H1 (cell line): ENCODE measurements around the gene SESN3. TPM values are rescaled to one million over a fixed set of nuclear protein-coding genes. Genes with fewer than 3 reads are reported as not detected.
A peak's percentile ranks its signal among the peaks of the same experiment; 100 is the strongest.

ENCODE experiments used
- CHD2 ChIP-seq: IDR thresholded peaks from 2 replicates; pipeline ENCODE4 v1.6.1; 2012; ENCODE audit warnings: low read length, improper control_type of control experiment
- EP300 ChIP-seq, 2 experiments: IDR thresholded peaks; 1 replicate in 1 of 2; 2 replicates in 1 of 2; pipeline ENCODE4 v1.6.1; 2011 to 2012; ENCODE audit warnings: low read depth in 2 of 2, low read length in 2 of 2, mild to moderate bottlenecking in 2 of 2, borderline replicate concordance in 1 of 2, inconsistent platforms in 1 of 2, moderate library complexity in 1 of 2
- EZH2 ChIP-seq: fragments of 200-600 bp; sonication (generic); IDR thresholded peaks from 2 replicates; pipeline ENCODE4 v1.7.1; 2012; ENCODE audit warnings: low read depth, mild to moderate bottlenecking, moderate library complexity, low read length, inconsistent platforms; ENCODE audit not compliant: severe bottlenecking
- GABPA ChIP-seq: IDR thresholded peaks from 2 replicates; pipeline ENCODE4 v1.6.1; 2011; ENCODE audit warnings: mild to moderate bottlenecking, low read length, moderate library complexity, borderline replicate concordance; ENCODE audit not compliant: insufficient read depth
- KDM4A ChIP-seq: IDR thresholded peaks from one replicate; pipeline ENCODE4 v1.7.1; 2012; ENCODE audit warnings: low read depth, mild to moderate bottlenecking, moderate library complexity, low read length, inconsistent platforms; ENCODE audit not compliant: severe bottlenecking
- RAD21 ChIP-seq, 2 experiments: IDR thresholded peaks in 1 of 2; conservative IDR thresholded peaks in 1 of 2; 2 replicates each; pipeline ENCODE4 v1.6.1; 2011; ENCODE audit warnings: low read depth in 2 of 2, low read length in 2 of 2, improper control_type of control experiment in 1 of 2, inconsistent platforms in 1 of 2, mild to moderate bottlenecking in 1 of 2, moderate library complexity in 1 of 2
- RFX5 ChIP-seq: IDR thresholded peaks from 2 replicates; pipeline ENCODE4 v1.6.1; 2011; ENCODE audit warnings: low read depth, low read length, improper control_type of control experiment, borderline replicate concordance
- RNF2 ChIP-seq: fragments of 200-900, 300-1000 bp; sonication (generic); IDR thresholded peaks from 2 replicates; pipeline ENCODE4 v1.7.1; 2016; ENCODE audit warnings: borderline replicate concordance, low read depth, mild to moderate bottlenecking, antibody characterized with exemption, low read length; ENCODE audit not compliant: poor library complexity, severe bottlenecking; ENCODE audit errors: missing control alignments
- SIN3A ChIP-seq, 2 experiments: IDR thresholded peaks in 1 of 2; conservative IDR thresholded peaks in 1 of 2; 2 replicates each; pipeline ENCODE4 v1.6.1; 2011 to 2012; ENCODE audit warnings: low read length in 2 of 2, improper control_type of control experiment in 1 of 2, low read depth in 1 of 2, mild to moderate bottlenecking in 1 of 2
- SP1 ChIP-seq: IDR thresholded peaks from 2 replicates; pipeline ENCODE4 v1.6.1; 2011; ENCODE audit warnings: low read depth, low read length
- SP2 ChIP-seq: IDR thresholded peaks from 2 replicates; pipeline ENCODE4 v1.6.1; 2012; ENCODE audit warnings: mild to moderate bottlenecking, low read length, inconsistent platforms
- SP4 ChIP-seq: IDR thresholded peaks from 2 replicates; pipeline ENCODE4 v1.6.1; 2012; ENCODE audit warnings: low read length, inconsistent platforms
- TAF1 ChIP-seq: IDR thresholded peaks from 2 replicates; pipeline ENCODE4 v1.6.1; 2011; ENCODE audit warnings: mild to moderate bottlenecking, low read depth, low read length
- TBP ChIP-seq: IDR thresholded peaks from 2 replicates; pipeline ENCODE4 v1.6.1; 2011; ENCODE audit warnings: low read depth, low read length, improper control_type of control experiment
- polyA plus RNA-seq, 7 experiments: library from polyadenylated mRNA; depleted of rRNA in 3 of 7; stranded (reverse) in 5 of 7; unstranded in 2 of 7; fragments of >200 nt in 5 of 7; fragments of 200-250 nt in 2 of 7; gene quantifications; 1 replicate in 5 of 7; 2 replicates in 1 of 7; 4 replicates in 1 of 7; pipeline versions ENCODE4 v1.2.1 to v1.2.3, GENCODE V29; 2011 to 2013; ENCODE audit warnings: missing spikeins in 2 of 7, mixed read lengths in 2 of 7
- total RNA-seq: library from RNA; stranded (reverse); fragmentation: NEBNext Ultra II Directional; extraction: Animal tissue kit (Norgen Biotek cat#: 25700); gene quantifications from 2 replicates; pipeline ENCODE4 v1.2.1, GENCODE V29; 2021
- TF ChIP-seq, protein P1 (sequence below): IDR thresholded peaks from 2 replicates; pipeline ENCODE4 v1.6.1; 2012; ENCODE audit warnings: low read length, inconsistent platforms
- TF ChIP-seq, protein P2 (sequence below), 3 experiments: IDR thresholded peaks; 1 replicate in 2 of 3; 2 replicates in 1 of 3; pipeline versions ENCODE4 v1.5.1 to v1.6.1; 2011; ENCODE audit warnings: low read length in 3 of 3, mild to moderate bottlenecking in 3 of 3, inconsistent platforms in 2 of 3, low read depth in 1 of 3, moderate library complexity in 1 of 3; ENCODE audit not compliant: insufficient read depth in 1 of 3; ENCODE audit errors: control extremely low read depth in 1 of 3
- TF ChIP-seq, protein P3 (sequence below): IDR thresholded peaks from 2 replicates; pipeline ENCODE4 v1.6.1; 2012; ENCODE audit warnings: inconsistent platforms

SESN3 gene
- total and polyA plus RNA-seq, 2 of the 8 experiments (the other 6 are each of a cell fraction or from before 2014, with no cell fraction given): 10.2 to 31.1 TPM

DNA sequence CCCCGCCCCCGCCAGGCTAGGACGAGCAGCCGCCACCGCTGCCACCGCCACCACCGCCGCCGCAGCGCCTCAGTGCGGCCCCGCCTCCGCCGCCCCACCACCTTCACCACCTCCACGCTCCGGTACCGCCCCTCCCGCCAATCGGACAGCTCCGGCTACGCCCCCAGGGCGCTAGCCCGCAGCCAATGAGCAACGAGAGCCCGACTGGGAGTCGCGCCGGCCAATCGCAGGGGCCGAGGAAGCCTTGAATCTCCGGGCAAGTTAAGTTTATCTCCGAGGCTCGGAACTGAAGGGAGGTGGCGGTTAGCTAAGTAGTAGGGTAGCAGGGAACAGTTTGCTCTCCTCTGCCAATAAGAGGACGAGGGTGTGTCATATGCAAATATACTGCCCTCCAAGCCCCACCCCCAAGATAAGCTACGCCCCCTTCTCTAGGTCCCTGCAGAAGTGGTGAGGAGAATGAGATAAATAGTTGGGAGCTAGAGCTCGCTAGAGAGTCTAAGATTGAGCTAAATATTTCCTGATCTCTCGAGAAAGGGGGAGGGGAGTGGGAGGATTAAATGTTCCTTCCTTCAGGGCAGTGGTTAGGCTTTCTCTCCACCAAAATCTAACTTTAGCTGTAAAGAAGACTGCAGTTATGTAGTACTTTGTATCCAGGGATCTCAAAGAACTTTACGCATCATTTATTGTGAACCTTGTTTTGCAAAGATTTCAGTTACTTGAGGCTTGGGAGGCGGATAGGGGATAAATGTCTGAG, at the start of gene SESN3 (continued):
- TF ChIP-seq, protein P1, sequence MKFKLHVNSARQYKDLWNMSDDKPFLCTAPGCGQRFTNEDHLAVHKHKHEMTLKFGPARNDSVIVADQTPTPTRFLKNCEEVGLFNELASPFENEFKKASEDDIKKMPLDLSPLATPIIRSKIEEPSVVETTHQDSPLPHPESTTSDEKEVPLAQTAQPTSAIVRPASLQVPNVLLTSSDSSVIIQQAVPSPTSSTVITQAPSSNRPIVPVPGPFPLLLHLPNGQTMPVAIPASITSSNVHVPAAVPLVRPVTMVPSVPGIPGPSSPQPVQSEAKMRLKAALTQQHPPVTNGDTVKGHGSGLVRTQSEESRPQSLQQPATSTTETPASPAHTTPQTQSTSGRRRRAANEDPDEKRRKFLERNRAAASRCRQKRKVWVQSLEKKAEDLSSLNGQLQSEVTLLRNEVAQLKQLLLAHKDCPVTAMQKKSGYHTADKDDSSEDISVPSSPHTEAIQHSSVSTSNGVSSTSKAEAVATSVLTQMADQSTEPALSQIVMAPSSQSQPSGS: 0 out of 2 replicates have a peak, but pooled peaks have one; percentile 2
- TF ChIP-seq TBP (peak; percentile 56; the same call in 1 of the 2 replicates), KDM4A (no peak), SP1 (peak; percentile 84), EP300 (IDR thresholded peaks at IDR 0.05; ENCODE audit: borderline replicate concordance in 1 of 2, low read depth in 2 of 2, low read length in 2 of 2) (peak in 1 of 2 experiments; percentile 16; a peak in 1 of 3 replicates), EZH2 (no peak), CHD2 (0 out of 2 replicates have a peak, but pooled peaks have one; percentile 37), RNF2 (no peak), SIN3A (conservative IDR thresholded peaks at IDR 0.05 in 1 of 2, IDR thresholded peaks at IDR 0.05 in 1 of 2; ENCODE audit: low read depth in 1 of 2, low read length in 2 of 2) (no peak), RFX5 (peak; percentile 90), RAD21 (IDR thresholded peaks at IDR 0.05 in 1 of 2, conservative IDR thresholded peaks at IDR 0.05 in 1 of 2; ENCODE audit: low read depth in 2 of 2, low read length in 2 of 2) (peak in 1 of 2 experiments; percentile 7; a peak in 1 of 4 replicates), TAF1 (peak; percentile 80), SP2 (no peak), GABPA (no peak), SP4 (no peak)
- TF ChIP-seq, protein P2, sequence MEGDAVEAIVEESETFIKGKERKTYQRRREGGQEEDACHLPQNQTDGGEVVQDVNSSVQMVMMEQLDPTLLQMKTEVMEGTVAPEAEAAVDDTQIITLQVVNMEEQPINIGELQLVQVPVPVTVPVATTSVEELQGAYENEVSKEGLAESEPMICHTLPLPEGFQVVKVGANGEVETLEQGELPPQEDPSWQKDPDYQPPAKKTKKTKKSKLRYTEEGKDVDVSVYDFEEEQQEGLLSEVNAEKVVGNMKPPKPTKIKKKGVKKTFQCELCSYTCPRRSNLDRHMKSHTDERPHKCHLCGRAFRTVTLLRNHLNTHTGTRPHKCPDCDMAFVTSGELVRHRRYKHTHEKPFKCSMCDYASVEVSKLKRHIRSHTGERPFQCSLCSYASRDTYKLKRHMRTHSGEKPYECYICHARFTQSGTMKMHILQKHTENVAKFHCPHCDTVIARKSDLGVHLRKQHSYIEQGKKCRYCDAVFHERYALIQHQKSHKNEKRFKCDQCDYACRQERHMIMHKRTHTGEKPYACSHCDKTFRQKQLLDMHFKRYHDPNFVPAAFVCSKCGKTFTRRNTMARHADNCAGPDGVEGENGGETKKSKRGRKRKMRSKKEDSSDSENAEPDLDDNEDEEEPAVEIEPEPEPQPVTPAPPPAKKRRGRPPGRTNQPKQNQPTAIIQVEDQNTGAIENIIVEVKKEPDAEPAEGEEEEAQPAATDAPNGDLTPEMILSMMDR (IDR thresholded peaks at IDR 0.05; ENCODE audit: control extremely low read depth in 1 of 3, insufficient read depth in 1 of 3, low read depth in 1 of 3, low read length in 3 of 3): no peak
- TF ChIP-seq, protein P3, sequence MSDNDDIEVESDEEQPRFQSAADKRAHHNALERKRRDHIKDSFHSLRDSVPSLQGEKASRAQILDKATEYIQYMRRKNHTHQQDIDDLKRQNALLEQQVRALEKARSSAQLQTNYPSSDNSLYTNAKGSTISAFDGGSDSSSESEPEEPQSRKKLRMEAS: peak; percentile 25; the same call in 1 of the 2 replicates
